Astrocyte (in vitro differentiated cells and primary cell): ENCODE results near the gene METTL3.

Experiments used
- EZH2 ChIP-seq: IDR thresholded peaks from 2 replicates; pipeline ENCODE4 v1.6.1; 2012; ENCODE audit warnings: mild to moderate bottlenecking, low read length, inconsistent platforms; ENCODE audit not compliant: insufficient read depth
- TF ChIP-seq, protein P1 (sequence below): IDR thresholded peaks from 2 replicates; pipeline ENCODE4 v1.5.1; 2011; ENCODE audit warnings: low read depth, mild to moderate bottlenecking, inconsistent platforms, low read length, moderate library complexity; ENCODE audit not compliant: insufficient read depth

DNA sequence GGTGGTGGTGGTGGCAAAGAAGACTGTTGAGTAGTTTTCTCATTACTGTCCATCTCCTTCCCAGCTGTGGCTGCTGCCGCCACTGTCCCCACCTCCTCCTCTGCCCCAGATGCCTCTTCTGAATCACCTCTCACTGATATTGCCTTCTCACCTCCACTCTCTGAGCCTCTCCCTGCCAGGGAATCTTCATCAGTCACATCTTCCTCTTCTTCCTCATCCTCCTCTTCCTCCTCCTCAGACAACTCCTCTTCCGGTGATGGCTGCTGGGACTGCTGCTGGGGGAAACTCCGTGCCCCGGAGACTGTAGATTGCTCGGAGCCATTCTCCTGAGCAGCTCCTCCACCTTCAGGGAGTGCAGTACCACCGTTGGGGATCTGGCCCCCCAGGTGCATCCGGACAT lies 12.1 kb upstream of the METTL3 start:
- TF ChIP-seq, protein P1, sequence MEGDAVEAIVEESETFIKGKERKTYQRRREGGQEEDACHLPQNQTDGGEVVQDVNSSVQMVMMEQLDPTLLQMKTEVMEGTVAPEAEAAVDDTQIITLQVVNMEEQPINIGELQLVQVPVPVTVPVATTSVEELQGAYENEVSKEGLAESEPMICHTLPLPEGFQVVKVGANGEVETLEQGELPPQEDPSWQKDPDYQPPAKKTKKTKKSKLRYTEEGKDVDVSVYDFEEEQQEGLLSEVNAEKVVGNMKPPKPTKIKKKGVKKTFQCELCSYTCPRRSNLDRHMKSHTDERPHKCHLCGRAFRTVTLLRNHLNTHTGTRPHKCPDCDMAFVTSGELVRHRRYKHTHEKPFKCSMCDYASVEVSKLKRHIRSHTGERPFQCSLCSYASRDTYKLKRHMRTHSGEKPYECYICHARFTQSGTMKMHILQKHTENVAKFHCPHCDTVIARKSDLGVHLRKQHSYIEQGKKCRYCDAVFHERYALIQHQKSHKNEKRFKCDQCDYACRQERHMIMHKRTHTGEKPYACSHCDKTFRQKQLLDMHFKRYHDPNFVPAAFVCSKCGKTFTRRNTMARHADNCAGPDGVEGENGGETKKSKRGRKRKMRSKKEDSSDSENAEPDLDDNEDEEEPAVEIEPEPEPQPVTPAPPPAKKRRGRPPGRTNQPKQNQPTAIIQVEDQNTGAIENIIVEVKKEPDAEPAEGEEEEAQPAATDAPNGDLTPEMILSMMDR, result no peak
- no peak for TF ChIP-seq EZH2
